NOMO-1 treated with DMSO at 0.1 percent for 48 hours (cell line): ENCODE results near the gene SPTBN2.
"Not testable (repeated sequence)": the region's sequence is repeated elsewhere in the genome, so short reads cannot be mapped to it uniquely, and the experiment has no call there.

ENCODE experiments used
- DNase-seq: peaks from one replicate; lab custom pipeline; 2025; ENCODE audit not compliant: unreplicated experiment; lab: John Stamatoyannopoulos, UW

Gene SPTBN2

DNA sequence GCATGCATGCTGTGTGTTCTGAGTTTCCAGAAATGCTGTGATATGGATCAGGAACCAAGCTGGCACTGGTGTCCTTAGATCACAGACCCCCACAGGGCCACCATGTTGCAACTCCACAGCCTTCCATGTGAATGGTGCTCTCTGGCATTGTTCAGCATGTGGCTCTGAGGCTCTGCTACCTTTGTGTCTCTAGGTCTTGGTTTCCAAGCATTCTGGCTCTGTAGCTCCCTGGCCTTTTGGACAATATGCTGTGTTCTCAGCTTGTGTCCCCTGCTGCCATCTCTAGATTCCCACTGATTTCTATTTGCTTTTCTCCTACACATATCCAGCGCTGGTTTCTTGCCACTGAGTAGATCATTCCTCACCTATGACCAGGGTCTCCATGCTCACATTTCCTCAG lies 3.9 kb downstream of the SPTBN2 start:
- no peak for DNase-seq

DNA sequence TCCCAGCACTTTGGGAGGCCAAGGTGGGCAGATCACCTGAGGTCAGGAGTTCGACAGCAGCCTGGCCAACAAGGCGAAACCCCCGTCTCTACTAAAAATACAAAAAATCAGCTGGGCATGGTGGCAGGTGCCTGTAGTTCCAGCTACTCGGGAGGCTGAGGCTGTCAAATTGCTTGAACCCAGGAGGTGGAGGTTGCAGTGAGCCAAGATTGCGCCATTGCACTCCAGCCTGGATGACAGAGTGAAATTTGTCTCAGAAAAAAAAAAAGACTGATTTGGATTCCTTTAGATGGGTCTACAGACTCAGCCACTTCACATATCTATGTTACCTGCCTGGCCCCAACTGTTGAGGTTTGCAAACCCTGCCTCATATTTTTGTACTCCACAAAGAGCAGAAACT lies 4.8 kb downstream of the SPTBN2 start:
- DNase-seq: not testable (repeated sequence)

DNA sequence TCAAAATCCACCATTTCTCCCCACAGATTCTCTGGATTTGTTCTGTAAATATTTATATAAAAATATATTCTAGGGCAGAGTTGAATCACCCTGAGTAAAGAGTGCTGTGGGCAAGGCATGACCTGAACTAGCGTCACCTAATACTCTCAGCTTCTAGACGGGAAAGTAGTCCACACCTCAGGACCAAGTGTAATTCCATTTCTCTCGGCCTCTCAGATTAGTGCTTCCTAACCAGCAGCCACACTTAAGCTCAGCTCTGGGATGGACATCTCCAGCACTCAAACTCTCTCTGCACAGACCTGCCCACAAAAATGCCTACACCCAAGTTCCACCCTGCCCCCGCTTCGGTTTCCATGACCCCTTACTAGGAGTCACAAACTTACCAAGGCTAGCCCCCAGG lies 5.3 kb downstream of the SPTBN2 start:
- no peak for DNase-seq

DNA sequence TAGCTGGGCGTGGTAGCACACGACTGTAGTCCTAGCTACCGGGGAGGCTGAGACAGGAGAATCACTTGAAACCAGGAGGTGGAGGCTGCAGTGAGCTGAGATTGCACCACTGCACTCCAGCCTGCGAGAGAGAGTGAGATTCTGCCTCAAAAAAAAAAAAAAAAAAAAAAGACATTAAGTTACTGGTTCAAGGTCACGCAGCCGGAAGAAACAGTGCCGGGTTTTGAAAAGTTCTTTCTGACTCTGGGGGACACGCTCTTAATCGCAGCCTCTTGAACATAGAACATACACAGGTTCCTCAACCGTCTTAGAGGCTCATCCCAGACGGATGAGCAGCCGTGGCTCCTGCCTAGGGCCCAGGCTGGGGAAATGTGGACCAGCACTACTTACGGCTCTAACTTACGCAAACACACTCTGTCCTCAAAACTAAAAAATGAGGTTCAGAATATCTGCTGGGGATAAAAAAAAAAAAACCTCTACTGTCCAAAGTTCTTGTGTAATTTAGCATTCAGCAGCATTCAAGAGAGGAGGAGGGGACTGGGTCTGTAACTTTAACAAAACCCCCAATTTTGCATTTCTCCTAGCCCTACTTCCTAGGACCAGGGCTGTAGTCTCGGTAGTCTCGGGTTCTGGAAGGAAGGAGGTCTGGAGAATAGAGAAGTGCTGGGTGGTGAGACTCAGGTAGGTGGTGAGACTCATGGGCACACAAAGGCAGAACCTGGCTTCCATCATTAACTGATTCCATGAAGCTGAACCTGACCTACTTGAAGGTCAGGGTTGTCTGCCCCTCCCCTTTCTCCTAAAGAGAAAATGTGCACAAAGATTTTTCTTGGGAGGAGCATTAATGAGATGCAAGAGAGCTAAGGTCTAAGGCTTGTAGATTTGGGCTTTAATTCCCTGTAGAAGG lies 6.0 kb downstream of the SPTBN2 start:
- DNase-seq: no peak

DNA sequence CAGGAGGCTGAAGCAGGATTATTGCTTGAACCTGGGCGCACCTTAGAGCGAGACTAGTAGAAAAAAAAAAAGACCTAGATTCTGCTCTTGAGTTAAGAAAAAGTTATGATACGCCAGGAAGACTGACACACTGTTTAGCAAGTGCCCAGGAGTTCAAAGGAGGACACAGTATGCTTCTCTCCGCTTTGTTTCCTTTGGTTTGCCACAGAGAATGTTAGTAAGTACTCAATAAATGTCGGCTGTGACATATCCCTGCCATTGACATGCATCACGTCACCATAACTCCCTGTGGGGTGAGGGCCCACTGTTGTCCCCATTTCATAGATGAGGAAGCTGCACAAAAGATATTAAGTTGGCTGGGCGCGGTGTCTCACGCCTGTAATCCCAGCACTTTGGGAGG lies 7.1 kb downstream of the SPTBN2 start:
- no peak for DNase-seq

DNA sequence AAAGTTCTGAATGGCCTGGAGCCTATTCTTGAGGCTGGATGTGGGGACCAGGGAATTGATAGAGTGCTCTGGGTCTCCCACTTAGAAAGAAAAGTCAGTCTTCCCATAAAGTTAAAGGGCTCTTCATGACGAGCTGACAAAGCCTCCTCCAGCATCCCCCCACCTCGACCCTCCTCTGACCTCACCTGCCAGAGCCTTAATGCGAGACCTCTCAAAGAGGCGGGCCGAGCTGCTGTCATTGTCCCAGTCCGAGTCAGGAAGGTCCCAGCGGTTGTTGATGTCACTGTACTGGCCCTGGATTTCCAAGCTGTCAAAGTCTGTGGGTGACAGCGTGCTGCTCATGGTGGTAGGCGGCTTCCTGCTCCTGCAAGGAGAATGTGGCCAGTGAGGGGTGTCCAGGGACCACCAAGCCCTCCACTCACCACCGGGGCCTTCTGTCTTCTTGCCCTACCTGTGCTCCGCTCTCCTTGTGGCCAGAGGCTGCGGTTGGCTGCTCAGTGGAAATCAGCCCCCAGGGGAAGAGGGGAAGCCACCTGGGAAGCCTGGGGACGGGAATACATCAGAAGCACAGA lies 8.0 kb downstream of the SPTBN2 start:
- DNase-seq: no peak

DNA sequence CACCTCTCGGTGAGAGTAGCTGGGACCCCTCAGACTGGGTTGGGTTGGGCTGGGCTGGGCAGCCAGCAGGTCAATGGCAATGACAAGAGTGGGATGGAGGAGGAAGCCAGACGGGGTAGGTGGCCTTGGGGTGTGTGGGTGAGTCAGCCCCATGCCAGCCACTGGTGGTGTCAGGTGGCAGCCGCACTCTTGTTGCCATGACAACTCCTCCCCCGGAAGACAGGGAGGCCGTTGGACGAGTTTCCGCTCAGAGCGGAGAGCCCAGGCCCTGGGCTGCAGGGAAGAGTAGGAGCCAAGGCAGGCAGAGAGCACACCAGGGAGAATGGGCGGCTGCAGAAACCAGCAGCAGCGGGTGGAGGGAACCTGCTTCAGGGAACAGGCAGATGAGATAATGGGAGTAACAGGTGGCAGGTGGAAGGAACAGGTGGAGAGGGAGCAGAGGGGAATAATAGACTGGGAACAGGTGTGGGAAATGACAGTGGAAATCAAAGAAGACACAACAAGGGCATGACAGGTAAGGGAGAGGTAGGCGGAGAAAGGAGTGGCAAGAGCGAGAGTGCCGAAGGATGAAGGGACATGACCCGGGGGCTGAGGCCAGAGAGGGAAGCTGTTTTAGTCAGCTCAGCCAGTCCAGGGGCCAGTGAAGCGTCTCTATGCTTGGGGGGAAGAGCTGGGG lies 8.7 kb downstream of the SPTBN2 start:
- DNase-seq: no peak

DNA sequence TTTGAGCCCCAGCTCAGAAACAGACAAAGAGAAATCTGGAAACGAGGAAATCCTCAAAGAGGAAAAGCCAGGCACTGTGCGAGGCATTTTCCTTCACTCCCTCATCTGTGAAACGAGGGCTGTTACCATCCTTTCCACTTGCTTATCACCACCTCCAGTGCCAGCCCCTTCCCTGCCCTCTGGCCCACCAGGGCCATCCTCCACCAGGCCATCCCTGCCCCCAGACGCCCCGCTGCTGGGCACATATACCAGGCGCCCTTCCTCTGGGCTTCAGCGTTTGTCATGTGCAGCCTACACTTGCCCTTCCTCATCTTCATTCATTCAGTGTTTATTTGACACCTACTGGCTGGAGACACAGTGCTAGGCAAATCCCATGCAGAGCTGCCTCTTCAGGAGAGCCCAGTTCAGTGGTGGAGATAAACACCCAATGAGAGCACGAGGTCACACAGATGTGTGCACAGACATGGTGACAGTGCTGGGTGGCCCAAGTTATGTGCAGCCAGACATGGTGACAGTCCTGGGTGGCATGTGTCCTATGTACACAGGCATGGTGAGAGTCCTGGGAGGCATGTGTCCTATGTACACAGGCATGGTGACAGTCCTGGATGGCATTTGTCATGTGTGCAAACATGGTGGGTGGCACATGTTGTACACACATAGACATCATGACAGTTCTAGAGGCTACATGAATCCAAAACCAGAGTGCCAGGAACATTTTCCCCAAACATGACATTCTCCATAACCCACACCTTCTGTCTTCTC lies 9.7 kb downstream of the SPTBN2 start:
- DNase-seq: no peak

DNA sequence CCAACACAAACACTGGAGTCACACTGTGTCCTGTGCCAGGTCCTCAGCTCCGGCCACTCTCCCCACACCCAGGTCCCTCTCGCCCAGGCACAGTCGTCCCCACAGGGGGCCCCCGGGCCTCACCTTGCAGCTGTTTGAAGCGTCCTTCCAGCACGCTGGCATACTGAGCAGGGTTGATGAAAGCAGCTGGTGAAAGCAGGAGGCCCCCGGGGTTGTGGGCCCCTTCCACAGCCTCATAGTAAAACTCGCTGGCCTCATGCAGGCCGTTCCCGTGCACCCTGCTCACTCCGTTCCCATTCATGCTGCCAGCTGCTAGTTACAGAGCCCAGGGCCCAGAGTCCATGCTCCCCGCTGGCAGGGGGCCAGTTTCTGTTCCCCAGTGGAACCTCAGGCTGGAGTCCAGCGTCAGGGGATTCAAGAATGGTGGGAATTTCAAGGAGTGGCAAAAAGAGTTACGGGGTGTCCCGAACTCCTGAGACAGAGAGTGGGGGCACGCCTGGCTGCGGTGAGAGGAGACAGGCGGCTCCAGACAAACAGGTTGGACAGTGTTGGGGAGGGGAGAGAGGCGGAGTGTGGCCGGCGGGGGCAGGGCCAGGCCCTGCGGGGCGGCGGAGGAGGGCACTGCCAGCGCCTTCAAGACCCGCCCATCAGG lies 10.6 kb downstream of the SPTBN2 start:
- DNase-seq: no peak

DNA sequence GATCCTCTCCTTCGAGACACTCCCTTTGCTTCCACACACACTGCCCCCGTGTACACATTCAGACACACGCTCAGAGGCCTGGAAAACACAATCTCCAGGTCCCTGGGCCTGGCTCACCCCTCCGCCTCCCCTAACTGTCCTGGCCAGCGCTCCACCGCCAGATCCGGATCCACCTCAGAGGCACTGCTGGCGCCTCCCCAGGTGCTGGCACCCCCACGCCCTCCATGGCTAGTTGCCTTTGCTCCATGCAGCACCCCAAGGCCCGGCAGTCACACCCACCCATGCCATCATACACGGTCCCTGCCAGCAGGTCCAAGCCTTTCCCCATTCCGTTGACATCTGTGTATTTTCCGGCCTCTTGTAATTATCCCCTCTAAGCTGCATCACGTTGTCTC lies 11.1 kb downstream of the SPTBN2 start:
- no peak for DNase-seq

DNA sequence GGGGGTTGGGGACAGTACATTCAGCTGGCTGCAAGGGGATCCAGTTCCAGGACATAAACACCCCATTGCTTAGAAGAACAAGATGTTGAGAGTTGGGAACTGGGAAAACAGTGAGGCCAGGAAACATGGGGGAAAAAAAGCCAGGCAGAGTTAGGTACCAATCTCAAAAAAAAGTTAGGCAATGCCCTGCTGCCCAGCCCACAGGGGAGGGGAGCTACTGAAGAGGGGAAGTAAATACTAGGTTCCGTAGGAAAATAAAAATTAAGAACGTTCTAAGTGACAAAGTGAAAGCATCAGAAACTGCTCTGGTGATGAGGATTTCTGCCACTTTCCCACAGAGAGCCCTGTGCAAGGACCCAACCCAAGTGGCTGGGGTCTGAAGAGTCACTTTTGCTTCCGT lies 12.0 kb downstream of the SPTBN2 start:
- peak; percentile 31 for DNase-seq

DNA sequence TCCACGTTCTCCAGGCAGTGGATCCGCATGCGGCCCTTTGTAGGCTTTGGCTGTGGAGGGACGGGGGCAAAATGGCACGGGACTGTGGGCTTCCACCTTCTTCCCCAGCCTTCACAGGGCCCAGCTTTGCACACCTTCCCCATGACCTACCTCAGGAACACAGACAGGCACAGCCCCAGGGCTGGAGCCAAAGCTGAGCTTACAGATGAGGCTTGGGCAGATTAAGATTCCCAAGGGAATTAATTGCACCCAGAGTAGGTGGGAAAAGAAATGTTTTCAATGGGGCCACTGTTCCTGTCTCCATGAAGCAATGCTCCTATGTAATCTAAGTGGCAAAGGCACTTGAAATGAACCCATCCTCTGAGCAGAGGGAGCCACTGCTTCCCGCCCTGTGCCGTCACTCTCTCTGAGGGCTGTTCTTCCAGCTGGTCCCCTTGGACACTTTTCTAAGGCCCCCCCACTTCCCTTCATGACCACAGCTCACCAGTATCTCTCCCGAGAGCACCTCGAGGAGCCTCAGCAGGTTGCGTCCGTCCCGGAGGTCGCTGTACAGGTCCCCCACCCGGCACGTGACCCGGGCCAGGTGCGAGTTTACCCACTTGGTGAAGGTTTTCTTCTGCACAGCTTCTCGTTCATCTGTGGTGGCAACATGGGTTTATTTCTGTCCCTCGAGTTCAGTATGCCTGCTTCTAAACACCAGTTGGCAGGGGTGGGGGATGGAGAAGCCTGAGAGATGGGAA lies 13.5 kb downstream of the SPTBN2 start:
- DNase-seq: no peak

DNA sequence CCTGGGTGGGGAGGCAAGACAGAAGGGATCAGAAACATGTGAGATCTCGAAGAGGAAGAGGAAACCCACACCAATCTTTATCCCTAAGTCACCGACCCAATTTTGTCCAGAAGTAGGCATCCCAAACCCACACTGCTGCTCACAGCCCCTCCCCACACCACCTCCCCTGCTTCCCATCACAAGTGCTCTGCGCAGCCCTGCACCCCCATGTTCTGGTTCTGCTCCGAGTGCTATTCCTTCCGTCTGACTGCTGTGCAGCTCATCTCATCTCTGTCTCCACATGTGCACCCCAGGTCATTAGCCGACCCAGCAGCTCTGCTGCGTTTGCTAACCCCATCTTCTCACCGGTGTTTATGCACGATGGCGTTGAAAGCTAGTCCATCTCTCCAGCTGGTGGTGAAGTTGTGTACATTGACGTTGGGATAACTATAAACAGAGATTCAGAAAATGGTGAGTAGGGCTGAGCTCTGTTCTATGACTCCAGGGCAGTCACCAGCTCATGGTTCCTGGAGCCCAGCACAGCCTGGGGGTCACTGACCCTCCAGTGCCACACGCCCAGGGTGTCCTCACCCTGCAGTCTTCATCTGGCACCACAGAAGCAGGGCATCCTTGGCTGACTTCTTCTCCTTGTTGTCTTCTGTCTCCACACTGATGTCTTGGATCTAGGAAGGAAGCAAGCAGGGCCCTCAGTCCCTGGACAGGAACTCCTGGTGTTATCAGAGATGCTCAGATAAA lies 15.1 kb downstream of the SPTBN2 start:
- DNase-seq: no peak

DNA sequence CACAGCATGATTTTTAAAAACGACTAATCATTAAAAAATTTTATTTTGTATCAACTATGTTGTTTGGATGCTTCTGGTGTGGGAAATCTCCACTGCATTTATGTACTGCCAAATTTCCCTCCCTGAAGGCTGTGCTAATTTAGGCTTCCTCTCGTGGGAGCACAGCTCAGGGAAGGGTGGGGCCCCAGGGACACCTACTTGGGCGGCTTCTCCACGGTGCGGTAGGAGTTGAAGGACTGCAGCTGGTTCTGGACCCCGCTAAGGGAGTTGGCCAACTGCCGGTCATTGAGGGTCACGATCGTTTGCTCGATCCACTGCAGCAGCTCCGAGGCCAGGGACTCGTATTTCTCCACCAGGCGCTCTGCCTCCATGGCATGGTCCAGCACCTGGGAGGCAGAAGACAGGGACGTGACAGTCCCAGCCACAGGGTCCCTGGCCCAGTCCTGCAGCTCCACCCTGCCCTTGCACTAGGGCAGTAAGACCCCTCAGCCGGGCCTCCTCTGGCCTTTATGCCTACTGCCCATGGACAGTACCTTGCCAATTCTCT lies 18.6 kb downstream of the SPTBN2 start:
- no peak for DNase-seq

DNA sequence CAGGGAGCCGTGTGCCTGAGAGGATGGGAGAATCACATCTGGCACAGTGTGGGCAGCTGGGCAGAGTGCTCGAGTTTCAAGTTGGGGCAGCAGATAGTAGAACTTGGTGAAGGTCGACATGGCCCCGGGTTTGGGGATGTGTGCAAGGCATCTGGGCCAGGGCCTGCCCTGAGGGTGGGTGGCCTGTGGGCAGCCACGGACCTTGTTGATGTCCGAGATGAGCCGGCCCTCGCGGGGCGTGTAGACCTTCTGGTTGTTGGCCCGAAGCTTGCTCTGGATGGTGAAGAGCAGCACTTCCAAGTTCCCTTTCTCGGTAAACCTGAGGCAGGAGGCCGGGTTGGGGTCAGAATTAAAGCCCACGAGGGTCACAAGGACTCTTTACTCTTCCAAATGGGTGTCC lies 20.3 kb downstream of the SPTBN2 start:
- DNase-seq: no peak

DNA sequence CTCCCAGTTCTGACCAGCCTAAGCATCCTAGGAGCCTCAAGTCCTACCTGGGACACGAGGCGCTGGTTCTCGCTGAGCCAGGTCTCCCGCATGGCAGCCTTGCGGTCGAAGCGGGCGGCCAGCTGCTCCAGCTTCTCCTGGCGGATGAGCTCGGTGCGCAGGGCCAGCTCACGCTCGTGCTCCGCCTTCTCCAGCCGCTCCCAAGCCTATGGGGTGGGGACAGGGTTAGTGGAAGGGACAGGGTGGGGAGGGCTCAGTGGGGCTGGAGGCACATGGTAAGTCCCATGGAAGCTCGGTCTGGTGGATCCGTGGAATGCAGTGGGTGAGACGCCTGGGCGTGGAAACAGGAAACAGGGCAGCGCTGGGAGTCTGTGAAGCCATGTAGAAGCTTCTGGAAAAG lies 20.9 kb downstream of the SPTBN2 start:
- DNase-seq: no peak

DNA sequence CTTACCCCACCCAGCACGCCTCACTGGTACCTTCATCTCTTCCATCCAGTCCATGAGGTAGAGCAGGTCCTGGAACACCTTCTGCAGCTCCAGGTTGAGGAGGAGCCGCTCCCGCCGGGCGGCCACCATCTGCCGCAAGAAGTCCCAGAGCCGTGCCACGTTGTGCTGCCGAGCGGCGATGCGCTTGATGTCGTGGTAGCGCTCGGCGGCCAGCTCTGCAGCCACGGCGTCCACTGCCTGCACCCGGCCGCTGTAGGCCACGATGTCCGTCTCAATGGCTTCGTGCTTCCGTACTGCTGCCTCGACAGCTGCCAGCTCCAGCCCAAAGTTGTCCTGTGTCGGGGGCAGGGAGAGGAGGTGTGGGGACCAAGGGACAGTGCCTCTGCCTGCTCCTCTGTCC lies 21.5 kb downstream of the SPTBN2 start:
- DNase-seq: no peak

DNA sequence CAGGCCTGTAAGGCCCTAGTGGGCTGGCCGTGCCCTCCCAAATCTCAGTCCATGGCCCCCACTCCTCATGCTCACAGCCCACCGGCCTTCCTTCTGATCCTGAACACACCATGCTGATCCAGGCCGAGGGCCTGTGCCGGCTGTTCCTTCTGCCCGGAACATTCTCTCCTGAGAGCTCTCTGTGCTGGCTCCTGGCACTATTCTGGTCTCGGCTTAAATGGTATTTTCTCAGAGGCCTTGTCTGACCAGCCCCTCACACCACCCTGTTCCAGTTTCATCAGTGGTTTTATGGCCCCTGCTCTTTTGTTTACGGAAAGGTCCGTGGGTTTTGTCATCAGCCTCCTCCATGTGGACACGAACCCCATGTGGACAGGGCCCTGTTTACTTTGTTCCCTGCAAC lies 22.0 kb downstream of the SPTBN2 start:
- no peak for DNase-seq

DNA sequence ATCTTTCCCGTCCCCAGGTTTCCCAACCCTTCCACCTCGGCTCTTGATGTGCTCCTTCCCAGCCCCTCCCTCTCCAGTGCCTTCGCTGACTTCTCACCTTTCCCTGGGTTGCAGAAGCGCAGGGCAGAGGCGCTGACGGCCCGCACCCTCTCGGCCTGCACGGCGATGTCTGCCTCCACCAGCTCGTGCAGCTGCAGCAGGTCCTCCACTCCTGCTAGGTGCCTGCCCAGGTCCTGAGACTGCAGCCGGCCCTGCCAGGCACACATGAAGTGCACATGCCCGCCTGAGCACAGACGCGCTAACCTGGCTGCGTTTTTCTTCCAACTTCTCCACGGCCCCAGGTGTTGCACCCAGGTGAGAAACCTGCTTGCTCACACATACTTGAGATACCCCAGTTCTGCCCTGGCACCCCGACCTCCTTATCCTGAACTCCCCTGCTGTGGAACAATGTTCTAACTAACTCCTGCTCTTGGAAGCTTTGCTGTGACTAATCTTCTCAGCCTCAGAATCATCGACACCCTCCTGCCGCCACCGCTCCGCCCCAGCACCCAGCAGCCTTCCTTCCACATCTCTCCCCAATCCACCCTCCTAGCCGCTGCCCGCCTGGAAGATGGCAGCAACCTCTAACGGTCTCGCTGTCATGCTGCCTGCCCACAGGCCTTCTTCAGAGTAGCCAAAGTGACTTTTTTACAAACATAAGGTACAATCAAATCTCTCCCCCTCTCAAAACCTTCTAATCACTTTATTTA lies 23.3 kb downstream of the SPTBN2 start:
- DNase-seq: no peak
